Effector CD8-positive, alpha-beta T cell (primary cell): ENCODE measurements around the gene MAT2A.

Experiments used
- DNase-seq: peaks from one replicate; lab custom pipeline; 2025; lab: John Stamatoyannopoulos, UW
- total RNA-seq, 4 experiments: gene quantifications; one replicate each; lab custom pipeline; 2026; lab: John Stamatoyannopoulos, UW

Gene MAT2A
- 103 to 179 (median 128) reads per million in 4 experiments for total RNA-seq

- DNase-seq = peak; percentile 78
Measured at GRCh38 chr2:85538507-85539360, at the start of gene MAT2A. Gene MAT2A, plus strand, starts transcription at chr2:85539168. Its CDS starts 120 bp downstream, at chr2:85539288.

GRCh38 chr2:85490861-85491755, 47.9 kb upstream of the MAT2A start:
- no peak for DNase-seq

GRCh38 chr2:85496436-85496835, 42.5 kb upstream of the MAT2A start:
- DNase-seq = no peak

GRCh38 chr2:85497944-85498630, 40.9 kb upstream of the MAT2A start:
- DNase-seq = no peak

GRCh38 chr2:85501248-85501647, 37.7 kb upstream of the MAT2A start:
- DNase-seq = no peak

- no peak for DNase-seq
Measured at GRCh38 chr2:85502720-85503119, 36.2 kb upstream of the MAT2A start.

GRCh38 chr2:85503168-85503850, 35.7 kb upstream of the MAT2A start:
- DNase-seq = no peak

GRCh38 chr2:85503851-85504777, 34.9 kb upstream of the MAT2A start:
- no peak for DNase-seq

GRCh38 chr2:85504778-85505261, 34.1 kb upstream of the MAT2A start:
- DNase-seq = no peak

GRCh38 chr2:85505551-85506238, 33.3 kb upstream of the MAT2A start:
- no peak for DNase-seq

- DNase-seq = no peak
Measured at GRCh38 chr2:85506768-85507181, 32.2 kb upstream of the MAT2A start.

GRCh38 chr2:85511008-85511811, 27.8 kb upstream of the MAT2A start:
- no peak for DNase-seq

GRCh38 chr2:85514323-85514722, 24.6 kb upstream of the MAT2A start:
- no peak for DNase-seq

- no peak for DNase-seq
Measured at GRCh38 chr2:85516653-85517389, 22.1 kb upstream of the MAT2A start.

GRCh38 chr2:85522090-85522647, 16.8 kb upstream of the MAT2A start:
- DNase-seq = no peak

- DNase-seq = no peak
Measured at GRCh38 chr2:85523062-85523902, 15.7 kb upstream of the MAT2A start.

GRCh38 chr2:85523903-85524335, 15.0 kb upstream of the MAT2A start:
- no peak for DNase-seq
